ENCODE data around the gene SMARCA2. TPM values are rescaled to one million over a fixed set of nuclear protein-coding genes. Genes with fewer than 3 reads are reported as not detected.

Gene SMARCA2
- total RNA-seq, 6 donors from 2014 or later = 74.3 to 210 (median 139) TPM

DNA sequence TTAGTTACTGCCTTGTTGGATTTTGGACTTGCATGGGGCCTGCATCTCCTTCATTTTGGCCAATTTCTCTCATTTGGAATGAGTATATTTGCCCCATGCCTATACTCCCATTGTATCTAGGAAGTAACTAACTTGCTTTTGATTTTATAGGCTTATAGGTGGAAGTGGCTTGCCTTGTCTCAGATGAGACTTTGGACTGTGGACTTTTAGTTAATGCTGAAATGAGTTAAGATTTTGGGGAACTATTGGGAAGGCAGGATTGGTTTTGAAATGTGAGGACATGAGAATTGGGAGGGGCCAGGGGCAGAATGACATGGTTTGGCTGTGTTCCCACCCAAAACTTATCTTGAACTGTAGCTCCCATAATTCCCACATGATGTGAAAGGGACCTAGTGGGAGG is 42.5 kb upstream of the SMARCA2 start:
- H3K27me3 ChIP-seq = no peaks in the 10 kb centered on the region
- DNase-seq (no peak), ATAC-seq (ENCODE audit: low FRiP score in 2 of 2) (no peak)
- no peaks in the 10 kb centered on the region for H3K9me3 ChIP-seq
- no peak overlapping the region for H3K4me3 ChIP-seq
- no peak overlapping the region for H3K27ac ChIP-seq
- H3K4me1 ChIP-seq = no peaks in the 10 kb centered on the region
- no peak for TF ChIP-seq POLR2AphosphoS5 (IDR thresholded peaks at IDR 0.05)
- no peaks in the 10 kb centered on the region for H3K36me3 ChIP-seq

DNA sequence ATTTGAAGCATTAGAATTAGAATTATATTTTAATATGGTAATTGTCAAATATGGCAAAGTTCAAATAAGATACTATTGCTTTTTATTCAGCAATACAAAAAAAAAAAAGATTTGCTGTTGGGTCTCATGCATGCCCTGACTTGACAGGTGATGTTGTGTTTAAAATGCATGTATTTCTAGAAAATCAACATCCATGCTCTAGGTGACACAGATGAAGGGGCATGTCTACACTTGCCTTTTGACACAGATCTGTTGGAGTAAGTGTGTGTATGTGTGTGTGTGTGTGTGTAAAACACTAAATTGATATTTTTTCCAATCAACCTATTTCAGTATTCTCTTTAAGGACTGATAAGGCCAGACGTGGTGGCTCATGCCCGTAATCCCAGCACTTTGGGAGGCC is 38.1 kb upstream of the SMARCA2 start:
- 85 to 94% methylated on average over 2 of the region's 2 CpGs for WGBS, 2 donors
- no peak for DNase-seq
- TF ChIP-seq EP300 (IDR thresholded peaks at IDR 0.05) (no peak), POLR2AphosphoS5 (IDR thresholded peaks at IDR 0.05) (no peak), POLR2A (IDR thresholded peaks at IDR 0.05) (no peak)
- TF ChIP-seq, protein P1, sequence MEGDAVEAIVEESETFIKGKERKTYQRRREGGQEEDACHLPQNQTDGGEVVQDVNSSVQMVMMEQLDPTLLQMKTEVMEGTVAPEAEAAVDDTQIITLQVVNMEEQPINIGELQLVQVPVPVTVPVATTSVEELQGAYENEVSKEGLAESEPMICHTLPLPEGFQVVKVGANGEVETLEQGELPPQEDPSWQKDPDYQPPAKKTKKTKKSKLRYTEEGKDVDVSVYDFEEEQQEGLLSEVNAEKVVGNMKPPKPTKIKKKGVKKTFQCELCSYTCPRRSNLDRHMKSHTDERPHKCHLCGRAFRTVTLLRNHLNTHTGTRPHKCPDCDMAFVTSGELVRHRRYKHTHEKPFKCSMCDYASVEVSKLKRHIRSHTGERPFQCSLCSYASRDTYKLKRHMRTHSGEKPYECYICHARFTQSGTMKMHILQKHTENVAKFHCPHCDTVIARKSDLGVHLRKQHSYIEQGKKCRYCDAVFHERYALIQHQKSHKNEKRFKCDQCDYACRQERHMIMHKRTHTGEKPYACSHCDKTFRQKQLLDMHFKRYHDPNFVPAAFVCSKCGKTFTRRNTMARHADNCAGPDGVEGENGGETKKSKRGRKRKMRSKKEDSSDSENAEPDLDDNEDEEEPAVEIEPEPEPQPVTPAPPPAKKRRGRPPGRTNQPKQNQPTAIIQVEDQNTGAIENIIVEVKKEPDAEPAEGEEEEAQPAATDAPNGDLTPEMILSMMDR (IDR thresholded peaks at IDR 0.05) = no peak
- H3K9me3 ChIP-seq = no peaks in the 10 kb centered on the region
- peaks cover 0 to 16% (median 2%) of the 10 kb centered on the region in 4 donors for H3K4me1 ChIP-seq
- no peak for ATAC-seq (ENCODE audit: low FRiP score in 2 of 2)
- no peak overlapping the region for H3K4me3 ChIP-seq
- H3K27me3 ChIP-seq = no peaks in the 10 kb centered on the region
- H3K27ac ChIP-seq = no peak overlapping the region
- H3K36me3 ChIP-seq = no peaks in the 10 kb centered on the region

DNA sequence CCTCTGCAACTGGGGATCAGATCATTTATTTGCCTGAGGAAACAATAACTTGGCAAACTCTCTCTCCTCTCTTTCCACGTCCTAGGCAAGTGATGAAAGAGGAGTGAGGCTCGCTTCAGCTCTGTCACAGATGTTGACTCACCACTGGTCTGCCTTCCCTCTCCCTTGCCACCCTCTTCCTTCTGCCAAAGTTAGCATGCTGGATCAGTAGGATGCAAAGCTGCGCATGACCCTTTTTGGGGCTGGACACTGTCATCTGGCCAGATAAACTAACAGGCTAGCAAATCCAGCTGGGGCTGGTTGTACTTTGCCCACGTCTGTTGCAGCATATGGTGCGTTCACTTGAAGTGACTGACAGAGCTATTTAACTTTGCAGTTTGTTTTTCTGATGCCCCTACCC is 36.2 kb upstream of the SMARCA2 start:
- 31 to 61% methylated on average over 2 to 5 of the region's 5 CpGs for WGBS, 2 donors
- Histone ChIP-seq H3K36me3 (no peaks in the 10 kb centered on the region), H3K9me3 (no peaks in the 10 kb centered on the region), H3K4me3 (no peak overlapping the region), H3K27ac (peak overlapping the region in 1 of 4 donors; percentile 13), H3K4me1 (peaks cover 0 to 16% (median 2%) of the 10 kb centered on the region in 4 donors), H3K27me3 (no peaks in the 10 kb centered on the region)
- no peak for TF ChIP-seq EP300 (IDR thresholded peaks at IDR 0.05)
- no peak for TF ChIP-seq POLR2A (IDR thresholded peaks at IDR 0.05)
- TF ChIP-seq, protein P1 (IDR thresholded peaks at IDR 0.05) = no peak
- no peak for TF ChIP-seq POLR2AphosphoS5 (IDR thresholded peaks at IDR 0.05)
- peak in 1 of 2 donors; percentile 67 for ATAC-seq (ENCODE audit: low FRiP score in 2 of 2)
- no peak for DNase-seq

DNA sequence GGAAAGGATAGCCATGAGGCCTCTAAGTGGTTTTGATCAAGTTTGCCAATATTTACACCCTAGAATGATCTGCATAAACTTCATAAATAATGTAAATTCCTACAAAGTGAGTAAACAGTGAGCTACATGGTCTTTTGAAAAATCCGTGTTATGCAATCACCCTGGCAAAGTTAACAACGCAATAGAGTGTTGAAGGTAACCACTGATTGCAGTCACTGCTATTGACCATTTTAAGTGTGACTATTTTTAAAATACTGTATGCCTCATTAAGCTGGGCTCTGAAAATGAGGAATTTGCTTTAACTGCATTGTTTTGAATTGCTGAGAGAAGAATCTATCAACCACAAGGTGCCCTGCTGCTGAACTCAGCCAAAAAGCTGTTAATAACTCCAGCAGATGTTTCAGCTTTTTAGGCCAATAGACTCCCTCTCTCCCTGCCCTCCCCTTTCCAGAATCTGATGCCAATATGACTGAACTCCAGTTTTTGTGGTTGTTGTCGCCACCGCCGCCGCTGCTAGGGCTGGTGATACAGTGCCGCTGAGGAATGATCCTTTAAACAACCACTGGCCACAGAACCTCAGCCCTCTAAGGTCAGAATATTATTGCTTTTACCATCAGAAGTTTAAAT is 35.3 kb upstream of the SMARCA2 start:
- H3K4me1 ChIP-seq = peaks cover 0 to 16% (median 2%) of the 10 kb centered on the region in 4 donors
- H3K27ac ChIP-seq = peak overlapping the region in 3 of 4 donors; percentile 18 to 48 (median 23)
- ATAC-seq (ENCODE audit: low FRiP score in 2 of 2) (peak; percentile 72 to 75), DNase-seq (peak in 1 of 2 donors; percentile 46)
- H3K27me3 ChIP-seq = no peaks in the 10 kb centered on the region
- TF ChIP-seq EP300 (IDR thresholded peaks at IDR 0.05) (no peak), POLR2A (IDR thresholded peaks at IDR 0.05) (no peak), POLR2AphosphoS5 (IDR thresholded peaks at IDR 0.05) (no peak)
- TF ChIP-seq, protein P1 (IDR thresholded peaks at IDR 0.05) = no peak
- 46 to 63% methylated on average over 7 of the region's 7 CpGs for WGBS, 2 donors
- H3K9me3 ChIP-seq = no peaks in the 10 kb centered on the region
- H3K4me3 ChIP-seq = no peak overlapping the region
- no peaks in the 10 kb centered on the region for H3K36me3 ChIP-seq

DNA sequence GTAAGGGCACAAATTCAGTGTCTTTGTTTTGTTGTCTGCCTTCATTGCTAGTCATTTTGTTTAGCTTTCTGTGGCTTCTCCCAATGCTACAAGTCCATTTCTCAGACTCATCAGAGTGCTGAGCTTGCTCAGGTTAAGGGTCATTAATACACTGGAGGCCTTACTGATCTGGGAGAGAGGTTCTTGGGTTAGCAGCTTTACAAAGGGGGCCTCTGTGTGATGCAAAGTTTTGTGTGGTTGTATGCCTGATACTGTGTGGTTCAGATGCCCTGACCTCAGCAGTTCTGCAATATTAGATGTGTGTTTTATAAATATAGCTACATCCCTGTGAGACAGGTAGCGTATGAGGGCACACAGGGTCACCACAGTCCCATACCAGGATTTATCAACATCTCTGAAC is 34.8 kb upstream of the SMARCA2 start:
- ATAC-seq (ENCODE audit: low FRiP score in 2 of 2) = no peak

DNA sequence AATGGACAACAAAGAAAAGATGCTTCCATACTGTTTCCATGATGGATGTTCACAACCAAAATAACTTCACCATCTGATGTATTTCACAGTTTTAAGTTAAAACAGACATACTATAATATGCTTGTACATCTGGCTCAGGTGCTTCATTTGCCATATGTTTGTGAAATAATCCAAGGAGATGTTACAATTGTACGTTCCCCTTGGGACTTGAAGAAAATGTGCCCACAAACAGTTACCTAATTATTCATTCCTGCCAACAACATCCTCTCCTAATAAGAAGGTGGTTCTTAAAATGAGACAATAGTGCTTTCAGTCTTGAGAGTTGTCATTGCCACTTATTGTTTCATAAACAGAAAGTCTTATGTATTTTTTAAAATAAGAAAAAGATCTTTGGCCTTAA is 33.1 kb upstream of the SMARCA2 start:
- no peak for TF ChIP-seq POLR2AphosphoS5 (IDR thresholded peaks at IDR 0.05)
- TF ChIP-seq POLR2A (IDR thresholded peaks at IDR 0.05) = no peak
- TF ChIP-seq EP300 (IDR thresholded peaks at IDR 0.05) = no peak
- TF ChIP-seq, protein P1 (IDR thresholded peaks at IDR 0.05) = no peak
- H3K27me3 ChIP-seq = no peaks in the 10 kb centered on the region
- 60 to 78% methylated on average over 1 of the region's 1 CpG for WGBS, 2 donors
- no peaks in the 10 kb centered on the region for H3K9me3 ChIP-seq
- H3K4me3 ChIP-seq = no peak overlapping the region
- no peak for ATAC-seq (ENCODE audit: low FRiP score in 2 of 2)
- peaks cover 0 to 16% (median 2%) of the 10 kb centered on the region in 4 donors for H3K4me1 ChIP-seq
- no peak overlapping the region for H3K27ac ChIP-seq
- no peak for DNase-seq
- no peaks in the 10 kb centered on the region for H3K36me3 ChIP-seq

More for the DNA sequence above, 34.8 kb upstream of the SMARCA2 start:
- whole genome bisulfite sequencing, 2 donors = 86 to 88% methylated on average over 1 of the region's 1 CpG
- no peak for DNase-seq
- no peaks in the 10 kb centered on the region for H3K27me3 ChIP-seq
- H3K36me3 ChIP-seq = no peaks in the 10 kb centered on the region
- H3K4me3 ChIP-seq = no peak overlapping the region
- peaks cover 0 to 16% (median 2%) of the 10 kb centered on the region in 4 donors for H3K4me1 ChIP-seq
- H3K27ac ChIP-seq = peak overlapping the region in 3 of 4 donors; percentile 18 to 48 (median 23)
- TF ChIP-seq POLR2A (IDR thresholded peaks at IDR 0.05) (no peak), EP300 (IDR thresholded peaks at IDR 0.05) (no peak)
- no peaks in the 10 kb centered on the region for H3K9me3 ChIP-seq

Measured in upper lobe of left lung (tissue), 6 donors.